CD4-positive, CD25-positive, alpha-beta regulatory T cell (primary cell): Measurements from ENCODE around the gene ASTE1. TPM values are rescaled to one million over a fixed set of nuclear protein-coding genes. Genes with fewer than 3 reads are reported as not detected.

Experiments
- ATAC-seq, 2 donors: fragments of 150-1000 bp; cut with Tn5 transposase; one replicate each; pipeline ENCODE4 v1.10.0; 2021; ENCODE audit warnings: low read depth in 2 of 2, moderate number of reproducible peaks in 2 of 2, moderate library complexity in 1 of 2
- DNase-seq, 3 donors: peaks; one replicate each; pipeline versions ENCODE4 v3.0.0 to v3.0.0-alpha.2; 2012 to 2022; ENCODE audit warnings: mixed read lengths in 1 of 3
- H3K27ac ChIP-seq: one replicate; pipeline ENCODE4 v1.7.0; 2013; ENCODE audit warnings: mild to moderate bottlenecking, low read length; ENCODE audit not compliant: insufficient read depth, poor library complexity, severe bottlenecking
- H3K27me3 ChIP-seq: one replicate; pipeline ENCODE4 v1.7.0; 2013; ENCODE audit warnings: low read length; ENCODE audit not compliant: control insufficient read depth, insufficient read depth
- H3K36me3 ChIP-seq: one replicate; pipeline ENCODE4 v1.7.0; 2013; ENCODE audit warnings: mild to moderate bottlenecking, low read length, moderate library complexity; ENCODE audit not compliant: control insufficient read depth, insufficient read depth
- H3K4me1 ChIP-seq: 2 replicates; pipeline ENCODE4 v1.7.0; 2013; ENCODE audit warnings: mild to moderate bottlenecking, low read length; ENCODE audit not compliant: insufficient read depth, control insufficient read depth, poor library complexity, severe bottlenecking
- H3K4me3 ChIP-seq: one replicate; pipeline ENCODE4 v1.7.0; 2013; ENCODE audit warnings: low read depth, mild to moderate bottlenecking, low read length, moderate library complexity
- H3K9me3 ChIP-seq, 2 experiments: 1 replicate in 1 of 2; 2 replicates in 1 of 2; pipeline ENCODE4 v1.7.0; 2013; ENCODE audit warnings: low read length in 2 of 2, mild to moderate bottlenecking in 1 of 2, moderate library complexity in 1 of 2; ENCODE audit not compliant: control insufficient read depth in 2 of 2
- H3K27ac Mint-ChIP-seq, 3 donors: one replicate each; pipeline ENCODE4 v1.8.0; 2020 to 2022; ENCODE audit warnings: mild to moderate bottlenecking in 3 of 3, mixed read lengths in 3 of 3, moderate library complexity in 2 of 3
- H3K27me3 Mint-ChIP-seq: one replicate; pipeline ENCODE4 v1.8.0; 2022; ENCODE audit warnings: mild to moderate bottlenecking, mixed read lengths
- H3K36me3 Mint-ChIP-seq: one replicate; pipeline ENCODE4 v1.8.0; 2020; ENCODE audit warnings: mixed read lengths
- H3K4me1 Mint-ChIP-seq, 4 donors: one replicate each; pipeline ENCODE4 v1.8.0; 2020 to 2022; ENCODE audit warnings: mixed read lengths in 4 of 4, mild to moderate bottlenecking in 1 of 4
- H3K4me3 Mint-ChIP-seq, 4 donors: one replicate each; pipeline ENCODE4 v1.8.0; 2020 to 2022; ENCODE audit warnings: mild to moderate bottlenecking in 4 of 4, mixed read lengths in 4 of 4, moderate library complexity in 3 of 4
- H3K9me3 Mint-ChIP-seq, 7 donors: one replicate each; pipeline ENCODE4 v1.8.0; 2020 to 2022; ENCODE audit warnings: mixed read lengths in 7 of 7, mild to moderate bottlenecking in 3 of 7, moderate library complexity in 2 of 7
- polyA plus RNA-seq, 4 donors: library from polyadenylated mRNA; unstranded; fragments of 300-500 nt; fragmentation: Illumina TruSeq; gene quantifications; one replicate each; pipeline ENCODE4 v1.2.3, GENCODE V29; 2021
- total RNA-seq: library from RNA; stranded (reverse); gene quantifications from one replicate; pipeline ENCODE4 v1.2.3, GENCODE V29; 2022

ASTE1 gene
- total RNA-seq (21.0 TPM), polyA plus RNA-seq (10 to 100 TPM; 26.9 to 32.3 (median 27.9) TPM)

GRCh38 chr3:131026321-131027151 is at the start of gene ASTE1, which contains the start of gene NEK11:
Gene ASTE1 (minus strand): TSS chr3:131026825. CDS start chr3:131025306, 1,519 bp downstream.
Gene NEK11 (plus strand): TSS chr3:131026877. CDS start chr3:131029709, 2,832 bp downstream.
- peaks cover 0 to 2% (median 0%) of the 10 kb centered on the region in 7 donors for H3K9me3 Mint-ChIP-seq
- Histone ChIP-seq H3K27me3 (no peaks in the 10 kb centered on the region), H3K27ac (peak within 1 kb of the TSS; percentile 88), H3K36me3 (peaks cover 18% of the 10 kb centered on the region), H3K4me1 (peaks cover 49% of the 10 kb centered on the region), H3K9me3 (no peaks in the 10 kb centered on the region), H3K4me3 (peak within 1 kb of the TSS; percentile 90)
- peak within 1 kb of the TSS; percentile 97 to 99 (median 98) for H3K27ac Mint-ChIP-seq
- peaks cover 21% of the 10 kb centered on the region for H3K36me3 Mint-ChIP-seq
- H3K4me1 Mint-ChIP-seq: peaks cover 26 to 58% (median 49%) of the 10 kb centered on the region in 4 donors
- peak within 1 kb of the TSS; percentile 88 to 96 (median 92) for H3K4me3 Mint-ChIP-seq
- H3K27me3 Mint-ChIP-seq: no peaks in the 10 kb centered on the region
- peak; percentile 87 to 93 (median 93) for DNase-seq
- peak; percentile 99 for ATAC-seq

DNA sequence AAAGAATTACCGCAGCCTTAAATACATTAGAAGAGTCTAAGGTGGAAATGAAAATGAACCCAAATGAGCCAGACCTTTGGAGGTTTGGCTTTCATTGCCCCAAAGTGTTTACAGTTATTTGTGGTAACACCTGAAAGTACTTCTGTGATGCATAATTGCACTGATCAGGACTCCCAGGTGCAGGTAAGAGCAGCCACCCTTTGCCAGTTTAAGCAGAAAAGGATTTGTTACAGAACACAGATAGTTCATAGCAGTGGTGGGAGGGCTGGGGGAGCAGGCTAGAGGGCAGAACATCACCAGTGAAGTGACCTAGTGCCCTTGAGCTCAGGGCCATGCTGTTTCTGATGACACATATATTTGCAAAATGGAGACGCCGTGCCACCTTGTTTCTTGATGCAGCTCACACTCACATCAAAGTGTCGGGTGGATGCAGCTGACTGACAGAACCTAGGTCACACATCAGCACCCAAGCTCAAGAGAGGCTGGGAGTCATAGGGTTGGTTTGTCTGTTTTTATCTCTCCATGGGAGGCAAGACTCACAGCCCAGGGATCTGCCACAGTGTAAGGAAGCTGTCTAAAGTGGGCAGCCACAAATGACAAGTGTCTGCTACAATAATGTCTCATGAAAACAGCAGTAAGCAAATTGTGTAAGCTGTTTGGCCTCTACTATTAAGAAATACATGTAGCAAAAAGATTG is 49.2 kb upstream of the ASTE1 start:
- no peaks in the 10 kb centered on the region for H3K36me3 Mint-ChIP-seq
- H3K4me1 Mint-ChIP-seq: peaks cover 0 to 10% (median 1%) of the 10 kb centered on the region in 4 donors
- no peak overlapping the region for H3K27ac Mint-ChIP-seq
- no peaks in the 10 kb centered on the region for H3K27me3 Mint-ChIP-seq
- no peak overlapping the region for H3K4me3 Mint-ChIP-seq
- Histone ChIP-seq H3K36me3 (no peaks in the 10 kb centered on the region), H3K4me1 (no peaks in the 10 kb centered on the region), H3K27me3 (no peaks in the 10 kb centered on the region), H3K27ac (no peak overlapping the region), H3K4me3 (no peak overlapping the region), H3K9me3 (no peaks in the 10 kb centered on the region)
- DNase-seq: no peak
- ATAC-seq: peak in 1 of 2 donors; percentile 12
- H3K9me3 Mint-ChIP-seq: no peaks in the 10 kb centered on the region

DNA sequence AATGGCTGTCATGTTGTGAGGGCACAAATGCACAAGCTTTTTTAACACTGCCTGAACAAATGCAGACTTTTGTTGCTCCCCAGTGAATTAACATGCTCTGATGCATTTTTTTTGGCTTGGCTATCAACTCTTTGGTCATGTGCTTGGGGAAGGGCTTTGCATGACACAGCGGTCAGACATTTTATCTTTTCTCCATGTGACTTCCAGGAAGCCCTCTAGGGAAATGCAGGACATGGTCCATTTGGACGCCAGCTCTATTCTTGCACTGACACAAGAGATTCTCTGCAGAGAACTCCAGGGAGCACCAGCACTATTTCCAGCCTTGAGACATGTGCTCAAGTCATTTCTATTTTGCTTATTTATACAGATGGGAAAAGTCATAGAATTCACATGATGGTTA is 46.2 kb upstream of the ASTE1 start:
- no peak overlapping the region for H3K4me3 Mint-ChIP-seq
- no peaks in the 10 kb centered on the region for H3K27me3 ChIP-seq
- ATAC-seq: no peak

GRCh38 chr3:131072099-131072559 is 45.5 kb upstream of the ASTE1 start:
- H3K27ac Mint-ChIP-seq: peak overlapping the region in 2 of 3 donors; percentile 11 to 22
- H3K27me3 Mint-ChIP-seq: no peaks in the 10 kb centered on the region
- Histone ChIP-seq H3K27ac (no peak overlapping the region), H3K9me3 (no peaks in the 10 kb centered on the region), H3K27me3 (no peaks in the 10 kb centered on the region), H3K4me3 (no peak overlapping the region), H3K4me1 (no peaks in the 10 kb centered on the region), H3K36me3 (no peaks in the 10 kb centered on the region)
- DNase-seq (no peak), ATAC-seq (no peak)
- peaks cover 0 to 10% (median 1%) of the 10 kb centered on the region in 4 donors for H3K4me1 Mint-ChIP-seq
- H3K36me3 Mint-ChIP-seq: no peaks in the 10 kb centered on the region
- H3K9me3 Mint-ChIP-seq: no peaks in the 10 kb centered on the region
- no peak overlapping the region for H3K4me3 Mint-ChIP-seq

More for the DNA sequence above, 46.2 kb upstream of the ASTE1 start:
- no peaks in the 10 kb centered on the region for H3K36me3 ChIP-seq
- no peak overlapping the region for H3K4me3 ChIP-seq
- Mint-ChIP-seq H3K27me3 (no peaks in the 10 kb centered on the region), H3K9me3 (no peaks in the 10 kb centered on the region), H3K36me3 (no peaks in the 10 kb centered on the region), H3K27ac (no peak overlapping the region), H3K4me1 (peaks cover 0 to 10% (median 1%) of the 10 kb centered on the region in 4 donors)
- no peak overlapping the region for H3K27ac ChIP-seq
- DNase-seq: no peak
- H3K4me1 ChIP-seq: no peaks in the 10 kb centered on the region
- H3K9me3 ChIP-seq: no peaks in the 10 kb centered on the region

GRCh38 chr3:131067983-131068382 is 41.4 kb upstream of the ASTE1 start:
- Histone ChIP-seq H3K36me3 (no peaks in the 10 kb centered on the region), H3K27ac (no peak overlapping the region), H3K4me1 (no peaks in the 10 kb centered on the region), H3K4me3 (no peak overlapping the region), H3K9me3 (no peaks in the 10 kb centered on the region), H3K27me3 (no peaks in the 10 kb centered on the region)
- DNase-seq: no peak
- Mint-ChIP-seq H3K4me1 (peaks cover 0 to 10% (median 1%) of the 10 kb centered on the region in 4 donors), H3K27ac (no peak overlapping the region), H3K4me3 (no peak overlapping the region), H3K9me3 (peaks cover 0 to 2% (median 0%) of the 10 kb centered on the region in 7 donors), H3K27me3 (no peaks in the 10 kb centered on the region), H3K36me3 (no peaks in the 10 kb centered on the region)
- ATAC-seq: no peak

DNA sequence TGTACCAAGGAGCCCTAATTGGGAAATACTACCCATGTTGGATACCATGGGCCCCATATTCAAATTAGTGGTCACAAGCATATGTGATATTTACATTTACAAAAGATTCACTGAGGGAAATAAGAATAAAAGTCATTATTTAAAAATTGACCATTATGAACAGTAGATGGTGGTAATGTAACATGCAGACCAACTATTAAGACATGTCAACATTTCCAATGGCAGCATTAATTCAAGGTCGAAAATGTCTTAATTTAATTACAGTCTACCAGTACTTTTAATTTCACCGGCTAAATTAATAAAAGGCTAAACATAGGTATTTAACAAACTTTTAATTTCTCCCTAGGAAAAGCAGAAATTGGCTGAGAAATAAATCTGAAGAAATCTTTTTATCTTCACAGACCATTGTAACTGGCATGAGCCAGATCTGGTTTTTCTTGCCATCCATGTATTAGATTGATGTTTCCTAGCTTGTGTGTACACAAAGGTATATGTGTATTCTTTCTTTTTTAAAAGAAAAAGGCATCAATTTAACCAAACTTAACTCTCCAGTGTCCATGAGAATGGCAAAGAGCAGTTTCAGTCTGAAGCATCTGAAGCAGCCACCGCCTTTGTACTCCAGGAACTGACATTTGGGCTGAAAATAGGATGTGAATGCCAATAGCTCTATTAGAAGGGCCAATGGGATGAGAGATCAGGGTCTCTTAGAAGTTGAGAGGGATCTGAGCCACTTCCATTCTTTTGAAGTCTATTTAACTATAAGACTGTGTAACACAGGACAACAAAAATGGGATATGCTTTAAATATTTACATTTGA is 26.6 kb upstream of the ASTE1 start:
- Mint-ChIP-seq H3K27me3 (no peaks in the 10 kb centered on the region), H3K4me3 (no peak overlapping the region), H3K4me1 (peaks cover 0 to 3% (median 0%) of the 10 kb centered on the region in 4 donors), H3K27ac (no peak overlapping the region), H3K9me3 (no peaks in the 10 kb centered on the region), H3K36me3 (peaks cover 4% of the 10 kb centered on the region)
- no peak overlapping the region for H3K4me3 ChIP-seq
- H3K4me1 ChIP-seq: no peaks in the 10 kb centered on the region
- H3K27ac ChIP-seq: no peak overlapping the region
- DNase-seq (no peak), ATAC-seq (no peak)
- H3K27me3 ChIP-seq: no peaks in the 10 kb centered on the region
- no peaks in the 10 kb centered on the region for H3K9me3 ChIP-seq
- no peaks in the 10 kb centered on the region for H3K36me3 ChIP-seq

DNA sequence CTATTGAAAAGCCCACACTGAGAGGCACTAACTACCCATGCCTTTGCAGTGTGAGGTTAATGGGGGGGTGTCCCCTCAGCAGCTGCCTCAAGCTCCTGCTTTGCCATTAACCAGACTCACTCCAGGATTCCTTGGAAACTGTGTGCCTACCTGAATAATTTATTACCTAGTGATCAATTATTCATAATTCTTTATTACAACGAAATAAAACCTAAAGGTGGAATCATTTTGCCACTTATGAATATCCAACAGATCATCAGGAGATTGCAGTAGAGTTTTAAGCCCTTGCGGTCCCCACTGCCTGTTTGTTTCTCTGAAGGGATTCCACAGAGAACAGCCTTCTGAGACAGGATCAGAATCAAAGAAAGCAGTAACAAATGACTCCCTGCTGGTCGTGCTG is 23.4 kb upstream of the ASTE1 start:
- Mint-ChIP-seq H3K4me1 (peaks cover 0 to 9% (median 4%) of the 10 kb centered on the region in 4 donors), H3K27ac (no peak overlapping the region), H3K36me3 (peaks cover 13% of the 10 kb centered on the region), H3K9me3 (peaks cover 0 to 20% (median 6%) of the 10 kb centered on the region in 7 donors), H3K27me3 (no peaks in the 10 kb centered on the region), H3K4me3 (no peak overlapping the region)
- Histone ChIP-seq H3K36me3 (no peaks in the 10 kb centered on the region), H3K27me3 (no peaks in the 10 kb centered on the region), H3K9me3 (peaks cover 5 to 8% of the 10 kb centered on the region in 2 experiments), H3K27ac (no peak overlapping the region), H3K4me1 (no peaks in the 10 kb centered on the region), H3K4me3 (no peak overlapping the region)
- DNase-seq (no peak), ATAC-seq (no peak)
